Measurements from ENCODE around the gene PLA2G7.

DNA sequence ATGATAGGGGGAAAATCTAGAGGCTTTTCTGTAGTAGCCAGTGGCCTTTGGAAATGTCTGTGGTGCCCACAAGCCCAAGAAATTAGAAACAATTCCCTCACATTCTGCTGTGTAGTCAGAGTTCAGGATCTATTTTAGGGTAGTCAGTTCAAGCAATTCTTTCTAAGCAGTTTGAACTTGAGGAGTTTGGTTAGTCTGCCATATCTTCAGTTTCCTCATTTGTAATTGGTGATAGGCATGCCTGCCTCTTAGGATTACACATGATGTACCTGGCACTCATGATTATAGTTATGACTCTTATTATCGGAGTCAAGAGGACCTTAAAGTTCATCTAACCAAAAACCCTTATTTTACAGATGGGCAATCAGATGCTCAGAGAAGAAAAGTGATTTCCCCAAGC, 36.8 kb upstream of the PLA2G7 start:
- TF ChIP-seq ZNF658 (tag by site-specific recombination; IDR thresholded peaks at IDR 0.05) (no peak), KLF16 (tag by site-specific recombination; IDR thresholded peaks at IDR 0.05) (no peak), GLIS1 (tag by site-specific recombination; IDR thresholded peaks at IDR 0.05) (no peak), INSM2 (tag by site-specific recombination; IDR thresholded peaks at IDR 0.05) (no peak), ZNF558 (tag by site-specific recombination; IDR thresholded peaks at IDR 0.05) (no peak), ZNF280D (tag by site-specific recombination; IDR thresholded peaks at IDR 0.05) (no peak), ATF2 (tag by site-specific recombination; IDR thresholded peaks at IDR 0.05; ENCODE audit: low read depth) (no peak), KLF9 (tag by site-specific recombination; IDR thresholded peaks at IDR 0.05; ENCODE audit: low read depth) (no peak)
- TF ChIP-seq, protein P1, sequence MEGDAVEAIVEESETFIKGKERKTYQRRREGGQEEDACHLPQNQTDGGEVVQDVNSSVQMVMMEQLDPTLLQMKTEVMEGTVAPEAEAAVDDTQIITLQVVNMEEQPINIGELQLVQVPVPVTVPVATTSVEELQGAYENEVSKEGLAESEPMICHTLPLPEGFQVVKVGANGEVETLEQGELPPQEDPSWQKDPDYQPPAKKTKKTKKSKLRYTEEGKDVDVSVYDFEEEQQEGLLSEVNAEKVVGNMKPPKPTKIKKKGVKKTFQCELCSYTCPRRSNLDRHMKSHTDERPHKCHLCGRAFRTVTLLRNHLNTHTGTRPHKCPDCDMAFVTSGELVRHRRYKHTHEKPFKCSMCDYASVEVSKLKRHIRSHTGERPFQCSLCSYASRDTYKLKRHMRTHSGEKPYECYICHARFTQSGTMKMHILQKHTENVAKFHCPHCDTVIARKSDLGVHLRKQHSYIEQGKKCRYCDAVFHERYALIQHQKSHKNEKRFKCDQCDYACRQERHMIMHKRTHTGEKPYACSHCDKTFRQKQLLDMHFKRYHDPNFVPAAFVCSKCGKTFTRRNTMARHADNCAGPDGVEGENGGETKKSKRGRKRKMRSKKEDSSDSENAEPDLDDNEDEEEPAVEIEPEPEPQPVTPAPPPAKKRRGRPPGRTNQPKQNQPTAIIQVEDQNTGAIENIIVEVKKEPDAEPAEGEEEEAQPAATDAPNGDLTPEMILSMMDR (tag by site-specific recombination; IDR thresholded peaks at IDR 0.05): no peak
- TF ChIP-seq, protein P2, sequence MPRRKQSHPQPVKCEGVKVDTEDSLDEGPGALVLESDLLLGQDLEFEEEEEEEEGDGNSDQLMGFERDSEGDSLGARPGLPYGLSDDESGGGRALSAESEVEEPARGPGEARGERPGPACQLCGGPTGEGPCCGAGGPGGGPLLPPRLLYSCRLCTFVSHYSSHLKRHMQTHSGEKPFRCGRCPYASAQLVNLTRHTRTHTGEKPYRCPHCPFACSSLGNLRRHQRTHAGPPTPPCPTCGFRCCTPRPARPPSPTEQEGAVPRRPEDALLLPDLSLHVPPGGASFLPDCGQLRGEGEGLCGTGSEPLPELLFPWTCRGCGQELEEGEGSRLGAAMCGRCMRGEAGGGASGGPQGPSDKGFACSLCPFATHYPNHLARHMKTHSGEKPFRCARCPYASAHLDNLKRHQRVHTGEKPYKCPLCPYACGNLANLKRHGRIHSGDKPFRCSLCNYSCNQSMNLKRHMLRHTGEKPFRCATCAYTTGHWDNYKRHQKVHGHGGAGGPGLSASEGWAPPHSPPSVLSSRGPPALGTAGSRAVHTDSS (tag by site-specific recombination; IDR thresholded peaks at IDR 0.05): no peak
- TF ChIP-seq, protein P3, sequence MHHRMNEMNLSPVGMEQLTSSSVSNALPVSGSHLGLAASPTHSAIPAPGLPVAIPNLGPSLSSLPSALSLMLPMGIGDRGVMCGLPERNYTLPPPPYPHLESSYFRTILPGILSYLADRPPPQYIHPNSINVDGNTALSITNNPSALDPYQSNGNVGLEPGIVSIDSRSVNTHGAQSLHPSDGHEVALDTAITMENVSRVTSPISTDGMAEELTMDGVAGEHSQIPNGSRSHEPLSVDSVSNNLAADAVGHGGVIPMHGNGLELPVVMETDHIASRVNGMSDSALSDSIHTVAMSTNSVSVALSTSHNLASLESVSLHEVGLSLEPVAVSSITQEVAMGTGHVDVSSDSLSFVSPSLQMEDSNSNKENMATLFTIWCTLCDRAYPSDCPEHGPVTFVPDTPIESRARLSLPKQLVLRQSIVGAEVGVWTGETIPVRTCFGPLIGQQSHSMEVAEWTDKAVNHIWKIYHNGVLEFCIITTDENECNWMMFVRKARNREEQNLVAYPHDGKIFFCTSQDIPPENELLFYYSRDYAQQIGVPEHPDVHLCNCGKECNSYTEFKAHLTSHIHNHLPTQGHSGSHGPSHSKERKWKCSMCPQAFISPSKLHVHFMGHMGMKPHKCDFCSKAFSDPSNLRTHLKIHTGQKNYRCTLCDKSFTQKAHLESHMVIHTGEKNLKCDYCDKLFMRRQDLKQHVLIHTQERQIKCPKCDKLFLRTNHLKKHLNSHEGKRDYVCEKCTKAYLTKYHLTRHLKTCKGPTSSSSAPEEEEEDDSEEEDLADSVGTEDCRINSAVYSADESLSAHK (tag by site-specific recombination; IDR thresholded peaks at IDR 0.05): no peak
- TF ChIP-seq, protein P4, sequence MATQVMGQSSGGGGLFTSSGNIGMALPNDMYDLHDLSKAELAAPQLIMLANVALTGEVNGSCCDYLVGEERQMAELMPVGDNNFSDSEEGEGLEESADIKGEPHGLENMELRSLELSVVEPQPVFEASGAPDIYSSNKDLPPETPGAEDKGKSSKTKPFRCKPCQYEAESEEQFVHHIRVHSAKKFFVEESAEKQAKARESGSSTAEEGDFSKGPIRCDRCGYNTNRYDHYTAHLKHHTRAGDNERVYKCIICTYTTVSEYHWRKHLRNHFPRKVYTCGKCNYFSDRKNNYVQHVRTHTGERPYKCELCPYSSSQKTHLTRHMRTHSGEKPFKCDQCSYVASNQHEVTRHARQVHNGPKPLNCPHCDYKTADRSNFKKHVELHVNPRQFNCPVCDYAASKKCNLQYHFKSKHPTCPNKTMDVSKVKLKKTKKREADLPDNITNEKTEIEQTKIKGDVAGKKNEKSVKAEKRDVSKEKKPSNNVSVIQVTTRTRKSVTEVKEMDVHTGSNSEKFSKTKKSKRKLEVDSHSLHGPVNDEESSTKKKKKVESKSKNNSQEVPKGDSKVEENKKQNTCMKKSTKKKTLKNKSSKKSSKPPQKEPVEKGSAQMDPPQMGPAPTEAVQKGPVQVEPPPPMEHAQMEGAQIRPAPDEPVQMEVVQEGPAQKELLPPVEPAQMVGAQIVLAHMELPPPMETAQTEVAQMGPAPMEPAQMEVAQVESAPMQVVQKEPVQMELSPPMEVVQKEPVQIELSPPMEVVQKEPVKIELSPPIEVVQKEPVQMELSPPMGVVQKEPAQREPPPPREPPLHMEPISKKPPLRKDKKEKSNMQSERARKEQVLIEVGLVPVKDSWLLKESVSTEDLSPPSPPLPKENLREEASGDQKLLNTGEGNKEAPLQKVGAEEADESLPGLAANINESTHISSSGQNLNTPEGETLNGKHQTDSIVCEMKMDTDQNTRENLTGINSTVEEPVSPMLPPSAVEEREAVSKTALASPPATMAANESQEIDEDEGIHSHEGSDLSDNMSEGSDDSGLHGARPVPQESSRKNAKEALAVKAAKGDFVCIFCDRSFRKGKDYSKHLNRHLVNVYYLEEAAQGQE (tag by site-specific recombination; IDR thresholded peaks at IDR 0.05): no peak
